K562 (cell line): ENCODE data around the gene SLITRK4. TPM values are rescaled to one million over a fixed set of nuclear protein-coding genes. Genes with fewer than 3 reads are reported as not detected.

Source experiments
- ATAC-seq: fragments of 200-7000 bp; cut with Tn5 transposase; 3 replicates; pipeline ENCODE4 v1.9.1; 2020; ENCODE audit warnings: moderate library complexity
- Bru-seq: library from RNA; stranded (reverse); fragments of 400-500 nt; gene quantifications from one replicate; lab custom pipeline; 2021; lab: Mats Ljungman, UMichigan
- BruChase-seq, 2 experiments: library from RNA; stranded (reverse); fragments of 400-500 nt; gene quantifications; one replicate each; lab custom pipeline; 2021; lab: Mats Ljungman, UMichigan
- BruUV-seq: library from RNA; stranded (reverse); fragments of 400-500 nt; replicated peaks from 2 replicates; lab custom pipeline; 2021; lab: Mats Ljungman, UMichigan
- CTCF ChIA-PET: fragments of 300-600 bp; formaldehyde crosslinking; extraction: SDS; loops from one replicate; lab custom pipeline; 2021; ENCODE audit warnings: low intra/inter-chr PET ratio; lab: Yijun Ruan, JAX
- POLR2A ChIA-PET: fragments of 300-600, 350-650 bp; sonication (Branson Sonifier 250); formaldehyde crosslinking; extraction: SDS; loops from one replicate; lab custom pipeline; 2021; ENCODE audit warnings: antibody characterized with exemption, inconsistent platforms; lab: Yijun Ruan, JAX
- DNase-seq, 4 experiments: peaks; one replicate each; pipeline versions ENCODE4 v3.0.0 to v3.0.0-alpha.2; 2011 to 2018; ENCODE audit warnings: low spot score in 3 of 4, mixed read lengths in 3 of 4; ENCODE audit errors: extremely low read depth in 1 of 4
- FAIRE-seq: peaks from 2 replicates; lab custom pipeline; 2011; peaks lifted over from hg19 to GRCh38; lab: Jason Lieb, UNC
- H2AFZ ChIP-seq: 2 replicates; pipeline ENCODE4 v1.6.0; 2011; ENCODE audit warnings: low read depth, low read length, control low read depth, inconsistent platforms
- H3K27ac ChIP-seq: fragments of 200-600 bp; 3 replicates; pipeline ENCODE4 v1.8.0; 2011; ENCODE audit warnings: low read depth, mild to moderate bottlenecking, control low read depth, inconsistent platforms, low read length, moderate library complexity, mixed read lengths; ENCODE audit errors: extremely low read depth
- H3K27me3 ChIP-seq, 2 experiments: fragments of 300-600 bp in 1 of 2; 2 replicates in 1 of 2; 3 replicates in 1 of 2; pipeline versions ENCODE4 v1.6.0 to v1.8.0; 2011; ENCODE audit warnings: inconsistent platforms in 2 of 2, low read length in 2 of 2, mild to moderate bottlenecking in 1 of 2, mixed read lengths in 1 of 2, moderate library complexity in 1 of 2; ENCODE audit not compliant: control insufficient read depth in 2 of 2, insufficient read depth in 2 of 2
- H3K36me3 ChIP-seq: fragments of 300-600 bp; 3 replicates; pipeline ENCODE4 v1.8.0; 2011; ENCODE audit warnings: mild to moderate bottlenecking, low read length, inconsistent platforms; ENCODE audit not compliant: control insufficient read depth, insufficient read depth
- H3K4me1 ChIP-seq, 2 experiments: fragments of 200-600 bp in 1 of 2; replicated peaks in 1 of 2; 2 replicates in 1 of 2; 3 replicates in 1 of 2; pipeline versions ENCODE4 v1.5.1 to v1.8.0; 2011; ENCODE audit warnings: inconsistent platforms in 2 of 2, low read length in 2 of 2, mild to moderate bottlenecking in 1 of 2, mixed read lengths in 1 of 2, moderate library complexity in 1 of 2; ENCODE audit not compliant: control insufficient read depth in 2 of 2, insufficient read depth in 2 of 2
- H3K4me2 ChIP-seq: 2 replicates; pipeline ENCODE4 v1.6.1; 2011; ENCODE audit warnings: low read length, control low read depth, inconsistent platforms, mixed read lengths; ENCODE audit not compliant: insufficient read depth
- H3K4me3 ChIP-seq: fragments of 200-600 bp; sonication (generic), shearing (Covaris generic); 2 replicates; pipeline ENCODE4 v1.5.1; 2016; ENCODE audit warnings: control low read depth, inconsistent platforms
- H3K79me2 ChIP-seq: fragments of 200-600 bp; 3 replicates; pipeline ENCODE4 v1.8.0; 2011; ENCODE audit warnings: low read length, inconsistent platforms; ENCODE audit not compliant: control insufficient read depth, insufficient read depth
- H3K9ac ChIP-seq, 2 experiments: 2 replicates each; pipeline versions ENCODE4 v1.6.0 to v1.6.1; 2011; ENCODE audit warnings: low read depth in 2 of 2, low read length in 2 of 2, control low read depth in 1 of 2, inconsistent platforms in 1 of 2, mild to moderate bottlenecking in 1 of 2, mixed read lengths in 1 of 2; ENCODE audit not compliant: insufficient read depth in 1 of 2
- H3K9me1 ChIP-seq: one replicate; pipeline ENCODE4 v1.6.0; 2011; ENCODE audit warnings: inconsistent platforms, mild to moderate bottlenecking, low read length, moderate library complexity; ENCODE audit not compliant: control insufficient read depth, insufficient read depth
- H3K9me3 ChIP-seq: replicated peaks from 2 replicates; pipeline ENCODE4 v1.5.1; 2011; ENCODE audit warnings: low read depth, low read length, inconsistent platforms; ENCODE audit not compliant: control insufficient read depth, insufficient read depth
- H4K20me1 ChIP-seq: replicated peaks from 2 replicates; pipeline ENCODE4 v1.6.1; 2011; ENCODE audit warnings: low read length, inconsistent platforms, mixed read lengths; ENCODE audit not compliant: control insufficient read depth, insufficient read depth
- ARID4B ChIP-seq: sonication (generic); formaldehyde crosslinking; IDR thresholded peaks from 2 replicates; pipeline ENCODE4 v1.8.0; 2022; ENCODE audit warnings: mild to moderate bottlenecking, missing genetic modification reagents
- SETDB1 ChIP-seq: IDR thresholded peaks from one replicate; pipeline ENCODE4 v1.6.1; 2012; ENCODE audit warnings: low read length, control low read depth, inconsistent platforms
- TARDBP ChIP-seq: fragments of 450-650 bp; IDR thresholded peaks from 2 replicates; pipeline ENCODE4 v1.6.1; 2016
- ZBTB7A ChIP-seq: IDR thresholded peaks from 2 replicates; pipeline ENCODE4 v1.6.1; 2011; ENCODE audit warnings: low read depth, mild to moderate bottlenecking, low read length, moderate library complexity, borderline replicate concordance; ENCODE audit not compliant: control insufficient read depth
- ZKSCAN8 ChIP-seq: fragments of 200-800 bp; sonication (Bioruptor generic); IDR thresholded peaks from 2 replicates; pipeline ENCODE4 v1.6.1; 2016; ENCODE audit warnings: missing genetic modification characterization, missing compliant biosample characterization
- ZNF583 ChIP-seq: fragments of 250-450 bp; sonication (Bioruptor Pico); IDR thresholded peaks from 2 replicates; pipeline ENCODE4 v1.4.0; 2020
- ZNF780A ChIP-seq: fragments of 250-450 bp; sonication (Bioruptor Pico); IDR thresholded peaks from 2 replicates; pipeline ENCODE4 v1.5.0; 2021; ENCODE audit warnings: mild to moderate bottlenecking
- ZNF830 ChIP-seq: fragments of 250-450 bp; sonication (Bioruptor Pico); IDR thresholded peaks from 2 replicates; pipeline ENCODE4 v1.5.0; 2021; ENCODE audit warnings: mild to moderate bottlenecking
- WGBS: fragments of 100-300 bp; shearing (Covaris generic); methylation state at CpG from one replicate; pipeline ENCODE4 v1.1.6; 2016; ENCODE audit warnings: low coverage, mixed read lengths; ENCODE audit not compliant: insufficient coverage; ENCODE audit errors: missing lambda C conversion rate; 5-methylcytosine and 5-hydroxymethylcytosine counted together
- in situ Hi-C: fragments of 300-500 bp; cut with MboI; formaldehyde crosslinking; loops from 4 replicates; pipeline ENCODE4 v1.15.0; 2018; ENCODE audit warnings: inconsistent platforms, mixed read lengths
- intact Hi-C: fragments of 100-400 bp; cut with micrococcal nuclease; formaldehyde crosslinking; loops from 2 replicates; pipeline ENCODE4 v1.14.2; 2022
- long read RNA-seq, 3 experiments: library from polyadenylated mRNA in 2 of 3; library from RNA in 1 of 3; unstranded in 2 of 3; stranded (forward) in 1 of 3; transcript quantifications; one replicate each; pipeline ENCODE4 v2.0.0, GENCODE V29; 2019 to 2022
- polyA minus RNA-seq, 3 experiments: library from RNA; depleted of rRNA, polyadenylated mRNA; stranded (reverse); fragments of >200 nt; gene quantifications; 2 replicates each; pipeline ENCODE4 v1.2.3, GENCODE V29; 2011
- polyA plus RNA-seq, 8 experiments: library from polyadenylated mRNA; depleted of rRNA in 4 of 8; stranded (reverse) in 5 of 8; unstranded in 3 of 8; fragments of >200 nt; fragmentation: Nextera tagmentation in 2 of 8; fragmentation: Illumina TruSeq in 1 of 8; extraction: Ambion mirVana in 2 of 8; extraction: Trizol in 1 of 8; gene quantifications; 2 replicates each; pipeline versions ENCODE4 v1.2.1 to v1.2.3, GENCODE V29; 2011 to 2014; ENCODE audit warnings: inconsistent platforms in 1 of 8, missing spikeins in 1 of 8
- total RNA-seq, 7 experiments: library from RNA; depleted of rRNA in 6 of 7; stranded (reverse); fragments of >200 nt in 6 of 7; fragmentation: Illumina TruSeq in 2 of 7; extraction: Trizol in 2 of 7; gene quantifications; 2 replicates each; pipeline versions ENCODE4 v1.2.1 to v1.2.3, GENCODE V29; 2011 to 2021; ENCODE audit warnings: low replicate concordance in 1 of 7
- TF ChIP-seq, protein P1 (sequence below): fragments of 250-450 bp; sonication (Bioruptor Pico); IDR thresholded peaks from 2 replicates; pipeline ENCODE4 v1.4.0; 2020; ENCODE audit warnings: mild to moderate bottlenecking, moderate library complexity, borderline replicate concordance

Gene SLITRK4, protein sequence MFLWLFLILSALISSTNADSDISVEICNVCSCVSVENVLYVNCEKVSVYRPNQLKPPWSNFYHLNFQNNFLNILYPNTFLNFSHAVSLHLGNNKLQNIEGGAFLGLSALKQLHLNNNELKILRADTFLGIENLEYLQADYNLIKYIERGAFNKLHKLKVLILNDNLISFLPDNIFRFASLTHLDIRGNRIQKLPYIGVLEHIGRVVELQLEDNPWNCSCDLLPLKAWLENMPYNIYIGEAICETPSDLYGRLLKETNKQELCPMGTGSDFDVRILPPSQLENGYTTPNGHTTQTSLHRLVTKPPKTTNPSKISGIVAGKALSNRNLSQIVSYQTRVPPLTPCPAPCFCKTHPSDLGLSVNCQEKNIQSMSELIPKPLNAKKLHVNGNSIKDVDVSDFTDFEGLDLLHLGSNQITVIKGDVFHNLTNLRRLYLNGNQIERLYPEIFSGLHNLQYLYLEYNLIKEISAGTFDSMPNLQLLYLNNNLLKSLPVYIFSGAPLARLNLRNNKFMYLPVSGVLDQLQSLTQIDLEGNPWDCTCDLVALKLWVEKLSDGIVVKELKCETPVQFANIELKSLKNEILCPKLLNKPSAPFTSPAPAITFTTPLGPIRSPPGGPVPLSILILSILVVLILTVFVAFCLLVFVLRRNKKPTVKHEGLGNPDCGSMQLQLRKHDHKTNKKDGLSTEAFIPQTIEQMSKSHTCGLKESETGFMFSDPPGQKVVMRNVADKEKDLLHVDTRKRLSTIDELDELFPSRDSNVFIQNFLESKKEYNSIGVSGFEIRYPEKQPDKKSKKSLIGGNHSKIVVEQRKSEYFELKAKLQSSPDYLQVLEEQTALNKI
- total RNA-seq (2011; cell fraction: chromatin; rRNA removed; ENCODE audit: low replicate concordance): not detected in 2 replicates
- not detected in 2 replicates for total RNA-seq (2011; cell fraction: nucleolus; rRNA removed)
- not detected in 2 replicates for total RNA-seq (2011; cell fraction: nucleoplasm; rRNA removed)
- not detected in 2 replicates for total RNA-seq (2014; rRNA removed)
- total RNA-seq (2014; rRNA removed; fragmentation: Illumina TruSeq; extraction: Trizol): not detected in 2 replicates
- total RNA-seq (2015; rRNA removed; fragmentation: Illumina TruSeq; extraction: Trizol): not detected in 2 replicates
- total RNA-seq (2021): not detected in 2 replicates
- polyA plus RNA-seq (2011; rRNA removed): not detected in 2 replicates
- not detected in 2 replicates for polyA plus RNA-seq (2011; cell fraction: cytosol; rRNA removed)
- not detected in 2 replicates for polyA plus RNA-seq (2011; cell fraction: nucleus; rRNA removed)
- not detected in 2 replicates for polyA plus RNA-seq (2012)
- not detected in 2 replicates for polyA plus RNA-seq (2014; fragmentation: Illumina TruSeq; extraction: Trizol)
- not detected for polyA plus RNA-seq (2014; fragmentation: Nextera tagmentation; extraction: Ambion mirVana)
- not detected in 2 replicates for polyA plus RNA-seq (2014; rRNA removed)
- not detected in 2 replicates for polyA minus RNA-seq (2011; rRNA and poly(A)+ RNA removed)
- not detected in 2 replicates for polyA minus RNA-seq (2011; cell fraction: cytosol; rRNA and poly(A)+ RNA removed)
- not detected in 2 replicates for polyA minus RNA-seq (2011; cell fraction: nucleus; rRNA and poly(A)+ RNA removed)
- not detected for Bru-seq, nascent RNA
- BruChase-seq, experiment 1, labeled RNA remaining after a 2-hour chase: not detected
- not detected for BruChase-seq, experiment 2, labeled RNA remaining after a 6-hour chase
- long read RNA-seq, experiment 1: 0 reads
- long read RNA-seq, experiment 2: 0 reads
- long read RNA-seq, experiment 3: 0 reads

DNA sequence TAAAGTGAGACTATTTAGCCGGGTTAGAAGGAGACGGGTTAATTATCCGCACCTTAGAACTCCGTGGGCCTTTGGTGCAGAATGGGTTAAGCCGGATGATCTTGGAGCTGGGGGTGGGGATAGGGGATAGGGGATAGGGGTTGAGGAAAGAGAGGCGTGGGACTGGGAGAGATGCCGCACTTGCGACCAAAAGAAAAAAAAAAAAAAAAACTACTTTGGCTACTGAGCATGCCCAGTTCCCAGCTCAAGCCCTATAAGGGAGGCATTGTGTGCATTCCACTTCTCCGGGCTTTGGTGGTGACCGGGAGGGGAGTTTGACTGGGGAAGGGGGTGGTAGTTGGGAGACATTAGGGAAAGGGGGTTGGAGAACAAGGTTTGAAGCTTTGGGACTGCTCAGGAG is at the start of gene SLITRK4:
TSS of gene SLITRK4 (minus strand) at position 187 of the 400 bp plus-strand sequence. CDS start 4,993 bp downstream, outside the sequence.
- FAIRE-seq (no peak), ATAC-seq (no peak), DNase-seq (no peak)
- POLR2A ChIA-PET: no interaction called here
- no peaks in the 10 kb centered on the region for H3K9me1 ChIP-seq
- CTCF ChIA-PET: no interaction called here
- intact Hi-C loops (no loop called here), in situ Hi-C loops (no loop called here)
- no peak within 1 kb of the TSS for H3K9ac ChIP-seq
- no peaks in the 10 kb centered on the region for H4K20me1 ChIP-seq
- no peaks in the 10 kb centered on the region for H3K9me3 ChIP-seq
- H3K4me2 ChIP-seq: no peak within 1 kb of the TSS
- WGBS: 0% methylated on average over 1 of the region's 10 CpGs
- no peaks in the 10 kb centered on the region for H3K27me3 ChIP-seq
- no peak within 1 kb of the TSS for H3K27ac ChIP-seq
- H3K4me3 ChIP-seq: no peak within 1 kb of the TSS
- H3K4me1 ChIP-seq: no peaks in the 10 kb centered on the region
- no peaks in the 10 kb centered on the region for H3K79me2 ChIP-seq
- no TSS peak for BruUV-seq
- H3K36me3 ChIP-seq: no peaks in the 10 kb centered on the region
- no peak within 1 kb of the TSS for H2AFZ ChIP-seq
- TF ChIP-seq ZBTB7A: no peak
- no peak for TF ChIP-seq TARDBP
- TF ChIP-seq ZNF583: no peak
- no peak for TF ChIP-seq ZNF780A (CRISPR knock-in tag)
- no peak for TF ChIP-seq SETDB1
- no peak for TF ChIP-seq ZKSCAN8 (CRISPR knock-in tag)
- TF ChIP-seq ARID4B (CRISPR knock-in tag): no peak
- TF ChIP-seq ZNF830 (CRISPR knock-in tag): no peak
- TF ChIP-seq, protein P1, sequence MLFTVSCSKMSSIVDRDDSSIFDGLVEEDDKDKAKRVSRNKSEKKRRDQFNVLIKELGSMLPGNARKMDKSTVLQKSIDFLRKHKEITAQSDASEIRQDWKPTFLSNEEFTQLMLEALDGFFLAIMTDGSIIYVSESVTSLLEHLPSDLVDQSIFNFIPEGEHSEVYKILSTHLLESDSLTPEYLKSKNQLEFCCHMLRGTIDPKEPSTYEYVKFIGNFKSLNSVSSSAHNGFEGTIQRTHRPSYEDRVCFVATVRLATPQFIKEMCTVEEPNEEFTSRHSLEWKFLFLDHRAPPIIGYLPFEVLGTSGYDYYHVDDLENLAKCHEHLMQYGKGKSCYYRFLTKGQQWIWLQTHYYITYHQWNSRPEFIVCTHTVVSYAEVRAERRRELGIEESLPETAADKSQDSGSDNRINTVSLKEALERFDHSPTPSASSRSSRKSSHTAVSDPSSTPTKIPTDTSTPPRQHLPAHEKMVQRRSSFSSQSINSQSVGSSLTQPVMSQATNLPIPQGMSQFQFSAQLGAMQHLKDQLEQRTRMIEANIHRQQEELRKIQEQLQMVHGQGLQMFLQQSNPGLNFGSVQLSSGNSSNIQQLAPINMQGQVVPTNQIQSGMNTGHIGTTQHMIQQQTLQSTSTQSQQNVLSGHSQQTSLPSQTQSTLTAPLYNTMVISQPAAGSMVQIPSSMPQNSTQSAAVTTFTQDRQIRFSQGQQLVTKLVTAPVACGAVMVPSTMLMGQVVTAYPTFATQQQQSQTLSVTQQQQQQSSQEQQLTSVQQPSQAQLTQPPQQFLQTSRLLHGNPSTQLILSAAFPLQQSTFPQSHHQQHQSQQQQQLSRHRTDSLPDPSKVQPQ (CRISPR knock-in tag): no peak
